SK-N-SH treated with all-trans-retinoic acid at 6 μM for 48 hours (cell line): ENCODE data around the gene PSAPL1.

Source experiments
- CREB5 ChIP-seq: fragments of 250-450 bp; sonication (Bioruptor Pico); IDR thresholded peaks from 2 replicates; pipeline ENCODE4 v1.5.1; 2020; ENCODE audit warnings: low read depth, mild to moderate bottlenecking, moderate library complexity
- CSDC2 ChIP-seq: fragments of 250-450 bp; sonication (Bioruptor Pico); IDR thresholded peaks from 2 replicates; pipeline ENCODE4 v1.5.0; 2020; ENCODE audit warnings: mild to moderate bottlenecking, moderate library complexity
- RARB ChIP-seq: fragments of 250-450 bp; sonication (Bioruptor Pico); IDR thresholded peaks from 2 replicates; pipeline ENCODE4 v1.8.0; 2021; ENCODE audit warnings: mild to moderate bottlenecking, moderate library complexity
- ZNF70 ChIP-seq: fragments of 450-650 bp; formaldehyde crosslinking; IDR thresholded peaks from 2 replicates; pipeline ENCODE4 v1.5.0; 2020; ENCODE audit warnings: mild to moderate bottlenecking, moderate library complexity
- ZNF8 ChIP-seq: fragments of 450-650 bp; formaldehyde crosslinking; IDR thresholded peaks from 2 replicates; pipeline ENCODE4 v1.5.0; 2020; ENCODE audit warnings: mild to moderate bottlenecking, moderate library complexity

GRCh38 chr4:7419961-7420660 lies 14.6 kb downstream of the PSAPL1 start:
- no peak for TF ChIP-seq CSDC2 (CRISPR knock-in tag)
- TF ChIP-seq ZNF8 (CRISPR knock-in tag): no peak
- no peak for TF ChIP-seq CREB5
- no peak for TF ChIP-seq RARB
- no peak for TF ChIP-seq ZNF70 (CRISPR knock-in tag)
